GM19467 (cell line): ENCODE data around the gene IGIP.

Experiments used
- ATAC-seq: cut with Tn5 transposase; IDR thresholded peaks from one replicate; pipeline ENCODE4 v1.9.1; 2021; ENCODE audit warnings: mild to moderate bottlenecking, moderate library complexity; ENCODE audit not compliant: unreplicated experiment

IGIP gene

GRCh38 chr5:140125637-140126036 is at the start of gene IGIP:
Gene IGIP (plus strand): TSS chr5:140125937. CDS start chr5:140128477, 2,540 bp downstream.
- no peak for ATAC-seq

GRCh38 chr5:140076142-140076541 is 49.6 kb upstream of the IGIP start:
- no peak for ATAC-seq

GRCh38 chr5:140076788-140077187 is 48.9 kb upstream of the IGIP start:
- ATAC-seq = no peak

- ATAC-seq = no peak
Observed at GRCh38 chr5:140083120-140083519, 42.6 kb upstream of the IGIP start.

- ATAC-seq = no peak
Observed at GRCh38 chr5:140083650-140084049, 42.1 kb upstream of the IGIP start.

- ATAC-seq = no peak
Observed at GRCh38 chr5:140084541-140084940, 41.2 kb upstream of the IGIP start.

- ATAC-seq = no peak
Observed at GRCh38 chr5:140090251-140090650, 35.5 kb upstream of the IGIP start.

GRCh38 chr5:140093179-140093578 is 32.6 kb upstream of the IGIP start:
- no peak for ATAC-seq

- no peak for ATAC-seq
Observed at GRCh38 chr5:140093866-140094265, 31.9 kb upstream of the IGIP start.

GRCh38 chr5:140094889-140095288 is 30.8 kb upstream of the IGIP start:
- ATAC-seq = no peak

- no peak for ATAC-seq
Observed at GRCh38 chr5:140101179-140101578, 24.6 kb upstream of the IGIP start.

- ATAC-seq = no peak
Observed at GRCh38 chr5:140103154-140103553, 22.6 kb upstream of the IGIP start.

- ATAC-seq = no peak
Observed at GRCh38 chr5:140104100-140104499, 21.6 kb upstream of the IGIP start.

GRCh38 chr5:140106101-140106500 is 19.6 kb upstream of the IGIP start:
- no peak for ATAC-seq

GRCh38 chr5:140106805-140107311 is 18.9 kb upstream of the IGIP start:
- no peak for ATAC-seq

- peak; percentile 91 for ATAC-seq
Observed at GRCh38 chr5:140107312-140108092, 18.2 kb upstream of the IGIP start.

GRCh38 chr5:140108093-140109017 is 17.4 kb upstream of the IGIP start:
- no peak for ATAC-seq

- ATAC-seq = no peak
Observed at GRCh38 chr5:140109018-140109758, 16.5 kb upstream of the IGIP start.

GRCh38 chr5:140109759-140110645 is 15.7 kb upstream of the IGIP start:
- no peak for ATAC-seq

GRCh38 chr5:140110646-140110957 is 15.1 kb upstream of the IGIP start:
- no peak for ATAC-seq
